Liver (tissue), 9 donors: ENCODE measurements around the gene CNOT10. TPM values are rescaled to one million over a fixed set of nuclear protein-coding genes. Genes with fewer than 3 reads are reported as not detected.
"Not testable (repeated sequence)": the region's sequence is repeated elsewhere in the genome, so short reads cannot be mapped to it uniquely, and the experiment has no call there.

ENCODE experiments used
- DNase-seq: peaks from one replicate; pipeline ENCODE4 v3.0.0-alpha.2; 2017; ENCODE audit warnings: low spot score
- H3K27ac ChIP-seq, 2 donors: one replicate each; pipeline ENCODE4 v1.7.0; 2013; ENCODE audit warnings: inconsistent platforms in 2 of 2, low read length in 2 of 2, control low read depth in 1 of 2, low read depth in 1 of 2, mild to moderate bottlenecking in 1 of 2
- H3K27me3 ChIP-seq, 4 donors: one replicate each; pipeline versions ENCODE4 v1.6.1 to v1.7.0; 2013; ENCODE audit warnings: low read length in 3 of 4, inconsistent platforms in 1 of 4, mild to moderate bottlenecking in 1 of 4, moderate library complexity in 1 of 4; ENCODE audit not compliant: control insufficient read depth in 4 of 4, insufficient read depth in 4 of 4
- H3K36me3 ChIP-seq, 4 donors: one replicate each; pipeline versions ENCODE4 v1.6.1 to v1.7.0; 2013; ENCODE audit warnings: low read length in 3 of 4, mild to moderate bottlenecking in 3 of 4, low read depth in 1 of 4, moderate library complexity in 1 of 4; ENCODE audit not compliant: control insufficient read depth in 4 of 4, insufficient read depth in 3 of 4
- H3K4me1 ChIP-seq, 4 donors: one replicate each; pipeline versions ENCODE4 v1.6.1 to v1.7.0; 2013; ENCODE audit warnings: low read length in 3 of 4, mild to moderate bottlenecking in 3 of 4, moderate library complexity in 1 of 4; ENCODE audit not compliant: control insufficient read depth in 4 of 4, insufficient read depth in 4 of 4
- H3K4me3 ChIP-seq, 3 donors: one replicate each; pipeline versions ENCODE4 v1.6.1 to v1.7.0; 2013; ENCODE audit warnings: low read length in 3 of 3, control low read depth in 1 of 3, low read depth in 1 of 3, mild to moderate bottlenecking in 1 of 3
- H3K9ac ChIP-seq, 2 donors: one replicate each; pipeline ENCODE4 v1.7.0; 2013; ENCODE audit warnings: low read length in 2 of 2, mild to moderate bottlenecking in 2 of 2, moderate library complexity in 2 of 2, control low read depth in 1 of 2, low read depth in 1 of 2
- H3K9me3 ChIP-seq, 4 donors: one replicate each; pipeline versions ENCODE4 v1.6.1 to v1.7.0; 2013; ENCODE audit warnings: low read length in 3 of 4; ENCODE audit not compliant: control insufficient read depth in 4 of 4
- ATF3 ChIP-seq: IDR thresholded peaks from 2 replicates; pipeline ENCODE4 v1.6.1; 2016; ENCODE audit warnings: antibody characterized with exemption
- CTCF ChIP-seq: fragments of 150-350 bp; IDR thresholded peaks from 2 replicates; pipeline ENCODE4 v1.5.1; 2017; ENCODE audit warnings: improper control_type of control experiment, low read depth, low read length; ENCODE audit not compliant: missing input control
- EGR1 ChIP-seq, 2 donors: IDR thresholded peaks; 2 replicates each; pipeline ENCODE4 v1.6.1; 2016 to 2018; ENCODE audit warnings: antibody characterized with exemption in 2 of 2, low read depth in 2 of 2
- FOXA2 ChIP-seq: IDR thresholded peaks from 2 replicates; pipeline ENCODE4 v1.6.1; 2016; ENCODE audit warnings: antibody characterized with exemption
- GABPA ChIP-seq, 2 donors: IDR thresholded peaks in 1 of 2; conservative IDR thresholded peaks in 1 of 2; 2 replicates each; pipeline ENCODE4 v1.6.1; 2016; ENCODE audit warnings: antibody characterized with exemption in 2 of 2, mild to moderate bottlenecking in 1 of 2, moderate library complexity in 1 of 2
- HNF4A ChIP-seq, 2 donors: conservative IDR thresholded peaks; 2 replicates each; pipeline ENCODE4 v1.6.1; 2016; ENCODE audit warnings: antibody characterized with exemption in 2 of 2, mild to moderate bottlenecking in 2 of 2
- MAX ChIP-seq: IDR thresholded peaks from 2 replicates; pipeline ENCODE4 v1.6.1; 2016; ENCODE audit warnings: antibody characterized with exemption
- NR2F2 ChIP-seq: IDR thresholded peaks from 2 replicates; pipeline ENCODE4 v1.6.1; 2016; ENCODE audit warnings: antibody characterized with exemption
- RAD21 ChIP-seq, 2 donors: IDR thresholded peaks; 2 replicates each; pipeline ENCODE4 v1.6.1; 2016; ENCODE audit warnings: antibody characterized with exemption in 2 of 2, mild to moderate bottlenecking in 2 of 2
- RXRA ChIP-seq, 2 donors: IDR thresholded peaks; 2 replicates each; pipeline ENCODE4 v1.6.1; 2017 to 2018; ENCODE audit warnings: antibody characterized with exemption in 2 of 2, mild to moderate bottlenecking in 1 of 2
- WGBS: extraction: QIAGEN DNeasy Blood & Tissue Kit; methylation state at CpG from one replicate; pipeline ENCODE4 v1.1.7; 2013; 5-methylcytosine and 5-hydroxymethylcytosine counted together
- polyA plus RNA-seq, 2 donors: library from polyadenylated mRNA; stranded (reverse) in 1 of 2; unstranded in 1 of 2; fragments of 200-250 nt in 1 of 2; fragments of >200 nt in 1 of 2; fragmentation: Nextera tagmentation in 1 of 2; extraction: Ambion mirVana in 1 of 2; gene quantifications; one replicate each; pipeline versions ENCODE4 v1.2.1 to v1.2.3, GENCODE V29; 2013 to 2015
- total RNA-seq, 2 donors: library from RNA; depleted of rRNA; stranded (reverse); fragments of >200 nt; gene quantifications; one replicate each; pipeline ENCODE4 v1.2.3, GENCODE V29; 2014
- TF ChIP-seq, protein P1 (sequence below): IDR thresholded peaks from 2 replicates; pipeline ENCODE4 v1.6.1; 2016; ENCODE audit warnings: antibody characterized with exemption
- TF ChIP-seq, protein P2 (sequence below): IDR thresholded peaks from 2 replicates; pipeline ENCODE4 v1.6.1; 2016; ENCODE audit warnings: antibody characterized with exemption, mild to moderate bottlenecking
- donor health status: healthy.
- donor health status: healthy.
- donor health status: healthy.
- donor health status: healthy.
- donor health status: healthy.

The CNOT10 gene
- total and polyA plus RNA-seq, 4 donors, result 6.7 to 19.6 (median 11.1) TPM

- H3K27me3 ChIP-seq, result no peaks in the 10 kb centered on the region
- no peaks in the 10 kb centered on the region for H3K9me3 ChIP-seq
- WGBS, result 84% methylated on average over 3 of the region's 3 CpGs
- no peak overlapping the region for H3K9ac ChIP-seq
- H3K36me3 ChIP-seq, result no peaks in the 10 kb centered on the region
- TF ChIP-seq FOXA2 (no peak), RAD21 (IDR thresholded peaks at IDR 0.05) (no peak), HNF4A (conservative IDR thresholded peaks at IDR 0.05) (no peak), RXRA (IDR thresholded peaks at IDR 0.05) (no peak), EGR1 (IDR thresholded peaks at IDR 0.05; ENCODE audit: low read depth in 2 of 2) (no peak), CTCF (no peak), ATF3 (no peak), NR2F2 (no peak), GABPA (IDR thresholded peaks at IDR 0.05 in 1 of 2, conservative IDR thresholded peaks at IDR 0.05 in 1 of 2) (no peak), MAX (no peak)
- TF ChIP-seq, protein P1, sequence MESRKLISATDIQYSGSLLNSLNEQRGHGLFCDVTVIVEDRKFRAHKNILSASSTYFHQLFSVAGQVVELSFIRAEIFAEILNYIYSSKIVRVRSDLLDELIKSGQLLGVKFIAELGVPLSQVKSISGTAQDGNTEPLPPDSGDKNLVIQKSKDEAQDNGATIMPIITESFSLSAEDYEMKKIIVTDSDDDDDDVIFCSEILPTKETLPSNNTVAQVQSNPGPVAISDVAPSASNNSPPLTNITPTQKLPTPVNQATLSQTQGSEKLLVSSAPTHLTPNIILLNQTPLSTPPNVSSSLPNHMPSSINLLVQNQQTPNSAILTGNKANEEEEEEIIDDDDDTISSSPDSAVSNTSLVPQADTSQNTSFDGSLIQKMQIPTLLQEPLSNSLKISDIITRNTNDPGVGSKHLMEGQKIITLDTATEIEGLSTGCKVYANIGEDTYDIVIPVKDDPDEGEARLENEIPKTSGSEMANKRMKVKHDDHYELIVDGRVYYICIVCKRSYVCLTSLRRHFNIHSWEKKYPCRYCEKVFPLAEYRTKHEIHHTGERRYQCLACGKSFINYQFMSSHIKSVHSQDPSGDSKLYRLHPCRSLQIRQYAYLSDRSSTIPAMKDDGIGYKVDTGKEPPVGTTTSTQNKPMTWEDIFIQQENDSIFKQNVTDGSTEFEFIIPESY, result no peak
- TF ChIP-seq, protein P2, sequence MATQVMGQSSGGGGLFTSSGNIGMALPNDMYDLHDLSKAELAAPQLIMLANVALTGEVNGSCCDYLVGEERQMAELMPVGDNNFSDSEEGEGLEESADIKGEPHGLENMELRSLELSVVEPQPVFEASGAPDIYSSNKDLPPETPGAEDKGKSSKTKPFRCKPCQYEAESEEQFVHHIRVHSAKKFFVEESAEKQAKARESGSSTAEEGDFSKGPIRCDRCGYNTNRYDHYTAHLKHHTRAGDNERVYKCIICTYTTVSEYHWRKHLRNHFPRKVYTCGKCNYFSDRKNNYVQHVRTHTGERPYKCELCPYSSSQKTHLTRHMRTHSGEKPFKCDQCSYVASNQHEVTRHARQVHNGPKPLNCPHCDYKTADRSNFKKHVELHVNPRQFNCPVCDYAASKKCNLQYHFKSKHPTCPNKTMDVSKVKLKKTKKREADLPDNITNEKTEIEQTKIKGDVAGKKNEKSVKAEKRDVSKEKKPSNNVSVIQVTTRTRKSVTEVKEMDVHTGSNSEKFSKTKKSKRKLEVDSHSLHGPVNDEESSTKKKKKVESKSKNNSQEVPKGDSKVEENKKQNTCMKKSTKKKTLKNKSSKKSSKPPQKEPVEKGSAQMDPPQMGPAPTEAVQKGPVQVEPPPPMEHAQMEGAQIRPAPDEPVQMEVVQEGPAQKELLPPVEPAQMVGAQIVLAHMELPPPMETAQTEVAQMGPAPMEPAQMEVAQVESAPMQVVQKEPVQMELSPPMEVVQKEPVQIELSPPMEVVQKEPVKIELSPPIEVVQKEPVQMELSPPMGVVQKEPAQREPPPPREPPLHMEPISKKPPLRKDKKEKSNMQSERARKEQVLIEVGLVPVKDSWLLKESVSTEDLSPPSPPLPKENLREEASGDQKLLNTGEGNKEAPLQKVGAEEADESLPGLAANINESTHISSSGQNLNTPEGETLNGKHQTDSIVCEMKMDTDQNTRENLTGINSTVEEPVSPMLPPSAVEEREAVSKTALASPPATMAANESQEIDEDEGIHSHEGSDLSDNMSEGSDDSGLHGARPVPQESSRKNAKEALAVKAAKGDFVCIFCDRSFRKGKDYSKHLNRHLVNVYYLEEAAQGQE, result no peak
- no peak overlapping the region for H3K27ac ChIP-seq
- H3K4me1 ChIP-seq, result peaks cover 0 to 8% (median 3%) of the 10 kb centered on the region in 4 donors
- no peak overlapping the region for H3K4me3 ChIP-seq
- no peak for DNase-seq
Measured at GRCh38 chr3:32667072-32667582, 17.9 kb upstream of the CNOT10 start.

DNA sequence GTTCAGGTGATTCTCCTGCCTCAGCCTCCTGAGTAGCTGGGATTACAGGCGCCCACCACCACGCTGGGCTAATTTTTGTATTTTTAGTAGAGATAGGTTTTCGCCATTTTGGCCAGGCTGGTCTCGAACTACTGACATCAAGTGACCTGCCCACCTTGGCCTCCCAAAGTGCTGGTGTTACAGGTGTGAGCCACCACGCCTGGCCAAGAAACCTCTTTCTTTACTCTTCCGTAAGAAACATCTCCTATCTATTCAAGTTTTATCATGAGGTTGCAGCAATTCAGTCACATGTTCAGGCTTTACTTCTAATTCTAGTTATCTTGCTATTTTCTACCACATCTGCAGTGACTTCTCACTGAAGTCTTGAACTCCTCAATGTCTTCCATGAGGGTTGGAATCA is 15.8 kb upstream of the CNOT10 start:
- not testable (repeated sequence) for H3K27ac ChIP-seq, H3K4me1 ChIP-seq, H3K4me3 ChIP-seq, H3K9me3 ChIP-seq, H3K9ac ChIP-seq, H3K36me3 ChIP-seq, DNase-seq, H3K27me3 ChIP-seq
- 91% methylated on average over 6 of the region's 6 CpGs for WGBS

- not testable (repeated sequence) for H3K4me1 ChIP-seq, H3K36me3 ChIP-seq, H3K9me3 ChIP-seq, H3K27ac ChIP-seq, DNase-seq, H3K4me3 ChIP-seq, H3K27me3 ChIP-seq, H3K9ac ChIP-seq
- 94% methylated on average over 3 of the region's 3 CpGs for WGBS
Measured at GRCh38 chr3:32673730-32674129, 11.3 kb upstream of the CNOT10 start.
